ENCODE results near the gene SERPINA5.

The SERPINA5 gene

DNA sequence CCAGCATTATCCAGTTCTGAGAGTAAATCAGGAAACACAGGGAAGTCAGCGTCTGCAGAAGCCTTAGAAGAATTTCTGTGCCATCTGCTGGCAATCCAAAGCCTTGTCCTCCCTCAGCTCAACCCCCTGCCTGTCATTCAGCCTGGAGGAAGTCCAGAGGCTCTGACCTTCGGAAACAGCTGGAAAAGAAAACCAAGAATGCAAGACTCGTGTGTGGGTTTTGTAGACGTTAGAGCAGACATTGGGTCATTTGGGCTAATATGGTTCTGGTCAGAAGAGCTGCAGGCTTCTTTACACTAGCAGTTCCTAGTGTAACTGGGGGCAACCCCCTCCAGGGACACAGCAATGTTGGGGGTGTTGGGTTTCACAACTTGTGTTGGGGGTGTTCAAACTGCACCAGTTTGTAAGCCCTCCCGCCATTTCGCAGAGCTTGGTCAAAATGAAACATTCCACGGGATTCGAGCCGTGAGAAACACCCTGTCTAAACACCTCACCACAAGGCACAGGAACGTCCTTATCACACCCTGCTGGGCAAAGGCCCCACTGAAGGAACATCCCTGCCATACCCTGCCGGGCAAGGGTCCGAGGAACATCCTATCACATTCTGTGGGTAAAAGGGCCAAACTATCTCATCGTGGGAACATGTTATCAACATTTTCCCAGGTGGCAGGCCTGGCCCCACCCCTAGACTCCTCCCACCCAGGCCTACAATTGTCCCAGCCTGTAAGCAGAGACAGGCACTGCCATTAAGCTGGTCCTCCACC, 41.0 kb upstream of the SERPINA5 start:
- TF ChIP-seq, protein P1, sequence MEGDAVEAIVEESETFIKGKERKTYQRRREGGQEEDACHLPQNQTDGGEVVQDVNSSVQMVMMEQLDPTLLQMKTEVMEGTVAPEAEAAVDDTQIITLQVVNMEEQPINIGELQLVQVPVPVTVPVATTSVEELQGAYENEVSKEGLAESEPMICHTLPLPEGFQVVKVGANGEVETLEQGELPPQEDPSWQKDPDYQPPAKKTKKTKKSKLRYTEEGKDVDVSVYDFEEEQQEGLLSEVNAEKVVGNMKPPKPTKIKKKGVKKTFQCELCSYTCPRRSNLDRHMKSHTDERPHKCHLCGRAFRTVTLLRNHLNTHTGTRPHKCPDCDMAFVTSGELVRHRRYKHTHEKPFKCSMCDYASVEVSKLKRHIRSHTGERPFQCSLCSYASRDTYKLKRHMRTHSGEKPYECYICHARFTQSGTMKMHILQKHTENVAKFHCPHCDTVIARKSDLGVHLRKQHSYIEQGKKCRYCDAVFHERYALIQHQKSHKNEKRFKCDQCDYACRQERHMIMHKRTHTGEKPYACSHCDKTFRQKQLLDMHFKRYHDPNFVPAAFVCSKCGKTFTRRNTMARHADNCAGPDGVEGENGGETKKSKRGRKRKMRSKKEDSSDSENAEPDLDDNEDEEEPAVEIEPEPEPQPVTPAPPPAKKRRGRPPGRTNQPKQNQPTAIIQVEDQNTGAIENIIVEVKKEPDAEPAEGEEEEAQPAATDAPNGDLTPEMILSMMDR (IDR thresholded peaks at IDR 0.05; ENCODE audit: insufficient read depth, low read depth, low read length, missing control alignments), result no peak
- DNase-seq (ENCODE audit: low read depth), result peak; percentile 61
- H3K4me3 ChIP-seq (ENCODE audit: low read depth, low read length), result no peak overlapping the region

GRCh38 chr14:94541234-94541975, 39.8 kb upstream of the SERPINA5 start:
- TF ChIP-seq, protein P1 (IDR thresholded peaks at IDR 0.05; ENCODE audit: insufficient read depth, low read depth, low read length, missing control alignments), result no peak
- DNase-seq (ENCODE audit: low read depth), result no peak
- H3K4me3 ChIP-seq (ENCODE audit: low read depth, low read length), result no peak overlapping the region

DNA sequence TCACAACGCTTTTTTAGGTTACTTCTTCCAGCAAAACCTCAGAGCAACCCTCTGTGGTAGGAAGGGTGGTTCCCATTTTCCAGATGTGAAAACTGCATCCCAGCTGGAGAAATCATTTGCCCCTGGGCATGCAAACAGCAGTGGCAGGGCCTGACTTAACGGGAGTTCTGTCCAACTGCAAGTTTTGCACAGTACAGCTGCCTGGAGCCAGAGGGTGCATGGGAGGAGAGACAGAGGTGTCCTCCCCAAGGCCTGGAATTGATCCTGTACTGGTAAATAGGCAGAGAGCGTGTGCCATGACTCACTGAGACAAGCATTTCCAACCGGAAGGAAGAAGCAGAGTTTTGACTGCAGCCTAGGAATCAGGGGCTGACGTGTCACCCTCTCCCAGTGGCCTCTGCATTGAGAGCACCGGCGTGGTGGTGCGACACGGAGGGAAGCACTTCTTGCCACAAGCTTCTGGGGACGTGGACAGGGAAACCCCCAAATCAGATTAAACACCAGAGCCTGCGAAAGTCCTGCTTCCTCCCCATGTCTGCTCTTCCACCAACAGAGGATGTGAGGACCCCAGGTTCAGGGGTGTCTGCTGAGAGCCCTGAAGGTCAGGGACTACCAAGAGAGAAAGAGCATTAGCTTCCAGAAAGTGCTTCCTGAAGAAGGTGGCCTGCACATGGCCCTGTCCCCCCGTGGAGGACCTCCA, 39.0 kb upstream of the SERPINA5 start:
- peak; percentile 57 for DNase-seq (ENCODE audit: low read depth)
- no peak overlapping the region for H3K4me3 ChIP-seq (ENCODE audit: low read depth, low read length)
- TF ChIP-seq, protein P1 (IDR thresholded peaks at IDR 0.05; ENCODE audit: insufficient read depth, low read depth, low read length, missing control alignments), result no peak

- TF ChIP-seq, protein P1 (IDR thresholded peaks at IDR 0.05; ENCODE audit: insufficient read depth, low read depth, low read length, missing control alignments), result no peak
- DNase-seq (ENCODE audit: low read depth), result peak; percentile 55
- H3K4me3 ChIP-seq (ENCODE audit: low read depth, low read length), result no peak overlapping the region
Measured at GRCh38 chr14:94542811-94543440, 38.3 kb upstream of the SERPINA5 start.

- DNase-seq (ENCODE audit: low read depth), result no peak
- TF ChIP-seq, protein P1 (IDR thresholded peaks at IDR 0.05; ENCODE audit: insufficient read depth, low read depth, low read length, missing control alignments), result no peak
- H3K4me3 ChIP-seq (ENCODE audit: low read depth, low read length), result no peak overlapping the region
Measured at GRCh38 chr14:94543449-94544124, 37.6 kb upstream of the SERPINA5 start.

- H3K4me3 ChIP-seq (ENCODE audit: low read depth, low read length), result no peak overlapping the region
- DNase-seq (ENCODE audit: low read depth), result no peak
- TF ChIP-seq, protein P1 (IDR thresholded peaks at IDR 0.05; ENCODE audit: insufficient read depth, low read depth, low read length, missing control alignments), result no peak
Measured at GRCh38 chr14:94544726-94545125, 36.5 kb upstream of the SERPINA5 start.

Data from GM12865 (cell line).